22Rv1 (cell line): Measurements from ENCODE around the gene SAT1.
"Not testable (repeated sequence)": the region's sequence is repeated elsewhere in the genome, so short reads cannot be mapped to it uniquely, and the experiment has no call there.

Experiments used
- H3K27ac ChIP-seq: fragments of 450-650 bp; 2 replicates; pipeline ENCODE4 v1.5.1; 2017
- ZFX ChIP-seq: fragments of 450-650 bp; IDR thresholded peaks from 2 replicates; pipeline ENCODE4 v1.6.1; 2017; ENCODE audit warnings: antibody characterized with exemption, borderline replicate concordance
- TF ChIP-seq, protein P1 (sequence below): fragments of 450-650 bp; IDR thresholded peaks from 2 replicates; pipeline ENCODE4 v1.5.1; 2017; ENCODE audit warnings: mild to moderate bottlenecking

SAT1 gene

DNA sequence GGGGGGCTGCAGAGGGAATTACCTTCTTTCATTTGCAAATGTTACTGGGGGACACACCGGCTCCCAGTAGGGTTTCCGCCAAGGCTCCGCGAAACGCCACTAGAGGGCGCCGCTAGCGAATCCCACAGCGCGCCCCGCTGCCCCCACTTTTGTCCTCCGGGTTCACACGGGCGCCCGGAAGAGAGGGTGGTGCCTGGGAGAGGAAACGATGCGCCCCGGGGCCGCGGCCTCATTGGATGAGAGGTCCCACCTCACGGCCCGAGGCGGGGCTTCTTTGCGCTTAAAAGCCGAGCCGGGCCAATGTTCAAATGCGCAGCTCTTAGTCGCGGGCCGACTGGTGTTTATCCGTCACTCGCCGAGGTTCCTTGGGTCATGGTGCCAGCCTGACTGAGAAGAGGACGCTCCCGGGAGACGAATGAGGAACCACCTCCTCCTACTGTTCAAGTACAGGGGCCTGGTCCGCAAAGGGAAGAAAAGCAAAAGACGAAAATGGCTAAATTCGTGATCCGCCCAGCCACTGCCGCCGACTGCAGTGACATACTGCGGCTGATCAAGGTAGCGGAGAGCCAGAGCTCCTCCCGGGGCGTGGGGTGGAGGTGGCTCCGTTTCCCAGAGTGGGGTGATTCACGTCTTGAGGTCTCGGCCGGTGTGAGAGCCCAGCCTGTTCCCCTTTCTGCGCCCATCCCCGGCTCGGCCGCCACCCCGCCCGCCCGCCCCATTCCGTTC is at the start of gene SAT1:
SAT1 (plus strand) TSS at position 311 of the 726 bp plus-strand sequence; CDS start at position 490, 179 bp downstream.
- TF ChIP-seq, protein P1, sequence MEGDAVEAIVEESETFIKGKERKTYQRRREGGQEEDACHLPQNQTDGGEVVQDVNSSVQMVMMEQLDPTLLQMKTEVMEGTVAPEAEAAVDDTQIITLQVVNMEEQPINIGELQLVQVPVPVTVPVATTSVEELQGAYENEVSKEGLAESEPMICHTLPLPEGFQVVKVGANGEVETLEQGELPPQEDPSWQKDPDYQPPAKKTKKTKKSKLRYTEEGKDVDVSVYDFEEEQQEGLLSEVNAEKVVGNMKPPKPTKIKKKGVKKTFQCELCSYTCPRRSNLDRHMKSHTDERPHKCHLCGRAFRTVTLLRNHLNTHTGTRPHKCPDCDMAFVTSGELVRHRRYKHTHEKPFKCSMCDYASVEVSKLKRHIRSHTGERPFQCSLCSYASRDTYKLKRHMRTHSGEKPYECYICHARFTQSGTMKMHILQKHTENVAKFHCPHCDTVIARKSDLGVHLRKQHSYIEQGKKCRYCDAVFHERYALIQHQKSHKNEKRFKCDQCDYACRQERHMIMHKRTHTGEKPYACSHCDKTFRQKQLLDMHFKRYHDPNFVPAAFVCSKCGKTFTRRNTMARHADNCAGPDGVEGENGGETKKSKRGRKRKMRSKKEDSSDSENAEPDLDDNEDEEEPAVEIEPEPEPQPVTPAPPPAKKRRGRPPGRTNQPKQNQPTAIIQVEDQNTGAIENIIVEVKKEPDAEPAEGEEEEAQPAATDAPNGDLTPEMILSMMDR = peak; percentile 77
- no peak for TF ChIP-seq ZFX
- H3K27ac ChIP-seq = peak within 1 kb of the TSS; percentile 69

DNA sequence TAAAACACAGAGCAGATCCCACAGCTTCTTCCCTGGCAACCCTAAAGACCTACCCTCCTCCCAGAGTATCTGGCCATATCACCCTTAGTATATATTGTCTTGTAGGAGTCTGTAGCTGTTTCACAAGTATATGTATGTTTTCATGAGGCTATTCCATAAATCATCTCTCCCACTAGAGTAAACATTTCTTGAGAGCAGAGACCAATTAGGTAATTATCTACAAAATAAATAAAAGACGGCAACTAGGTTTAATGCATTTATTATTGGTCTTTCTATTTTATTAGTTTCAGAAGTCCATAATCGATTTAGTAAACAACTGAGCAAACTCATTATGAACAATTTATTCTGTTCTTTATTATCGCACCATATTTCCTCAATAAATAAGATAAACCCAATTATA is 46.9 kb upstream of the SAT1 start:
- H3K27ac ChIP-seq = no peak overlapping the region
- TF ChIP-seq, protein P1 = no peak
- TF ChIP-seq ZFX = no peak

DNA sequence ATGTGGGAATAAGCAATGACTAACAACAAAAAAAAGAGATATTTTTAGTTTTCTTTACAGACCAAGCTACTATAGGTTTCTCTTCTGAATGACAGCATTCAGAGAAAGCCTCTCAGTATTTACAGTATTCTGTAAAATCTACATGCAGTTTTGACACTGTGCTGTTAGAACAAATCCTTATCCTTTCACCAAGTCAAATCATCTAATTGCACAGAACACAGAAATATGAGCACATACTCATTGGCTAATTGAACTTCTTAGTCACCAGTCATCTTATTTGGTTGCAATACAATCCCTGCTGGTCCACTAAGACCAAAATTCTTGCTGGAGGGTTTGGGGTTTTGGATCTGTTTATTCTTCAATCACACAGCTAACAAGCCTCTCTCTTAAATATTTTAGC is 45.6 kb upstream of the SAT1 start:
- TF ChIP-seq, protein P1 = no peak
- TF ChIP-seq ZFX = no peak
- no peak overlapping the region for H3K27ac ChIP-seq

DNA sequence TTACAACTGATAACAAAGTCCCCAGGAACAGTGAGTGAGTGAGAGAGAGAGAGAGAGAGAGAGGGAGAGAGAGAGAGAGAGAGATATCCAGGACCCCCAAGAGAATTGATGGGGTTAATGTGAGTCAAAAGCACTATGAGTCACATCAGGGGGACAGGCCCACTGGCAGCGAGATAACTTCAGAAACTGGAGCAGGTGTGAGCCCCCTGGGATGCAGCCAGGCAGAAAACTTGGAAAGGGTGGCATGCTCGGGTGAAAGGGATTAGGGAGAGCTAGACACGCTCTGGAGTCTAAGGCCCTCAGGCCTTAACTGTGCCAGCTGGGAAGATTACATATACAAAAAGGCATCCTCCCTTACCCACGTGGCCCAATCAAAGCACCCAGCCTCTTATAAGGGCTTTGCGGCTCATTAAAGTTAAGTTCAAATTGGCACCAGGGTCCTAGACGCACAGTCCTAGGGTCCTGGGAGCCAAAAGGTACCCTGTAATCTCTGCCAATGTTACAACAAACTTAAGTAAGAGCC is 40.7 kb upstream of the SAT1 start:
- H3K27ac ChIP-seq = no peak overlapping the region
- TF ChIP-seq ZFX = no peak
- TF ChIP-seq, protein P1 = no peak

DNA sequence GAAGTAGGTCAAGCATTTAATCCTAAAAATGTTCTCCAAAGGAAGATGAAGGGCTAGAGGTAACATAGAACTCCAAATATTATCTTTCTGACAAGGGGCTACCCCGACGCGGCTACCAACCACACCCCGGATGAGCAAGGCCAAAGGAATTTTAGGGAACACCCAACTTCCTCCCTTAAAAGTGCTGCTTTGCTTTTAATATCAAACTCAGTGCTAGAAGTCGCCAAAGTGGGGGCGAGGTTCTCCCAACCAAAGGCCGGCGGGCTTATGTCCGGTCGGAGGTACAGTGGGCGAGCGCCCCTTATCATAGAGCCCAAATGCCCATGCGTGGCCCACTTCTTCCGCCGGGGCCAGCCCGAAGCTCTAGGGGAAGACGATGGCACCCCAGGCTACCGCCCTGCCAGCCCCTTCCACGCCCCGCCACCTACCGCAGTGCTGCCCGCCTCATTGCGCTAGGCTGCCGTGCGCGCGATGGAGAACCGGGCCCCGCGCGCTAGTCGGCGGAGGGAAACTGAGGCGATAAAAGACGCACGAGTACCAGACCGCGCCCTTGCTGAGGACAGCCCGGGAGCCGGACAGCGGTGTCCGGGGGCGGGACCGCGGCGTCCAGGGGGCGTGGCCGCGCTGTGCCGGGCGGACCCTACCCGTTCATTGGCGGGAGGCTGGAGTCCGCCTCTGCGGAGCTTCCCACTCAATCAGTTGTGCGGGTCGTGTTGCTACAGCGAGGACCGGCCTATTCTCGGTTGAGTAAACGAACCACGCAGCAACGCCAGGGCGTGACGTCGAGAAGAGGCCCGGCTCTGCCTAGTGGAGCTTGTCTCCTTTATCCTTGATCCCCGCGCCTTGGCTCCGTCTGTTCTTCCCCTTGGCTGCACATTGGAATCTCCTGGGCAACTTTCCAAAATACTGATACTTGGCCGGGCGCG is 40.0 kb upstream of the SAT1 start, which contains the start of gene ACOT9:
ACOT9 (minus strand) TSS at position 580 of the 926 bp plus-strand sequence; CDS start at position 448, 132 bp downstream.
- TF ChIP-seq, protein P1 = no peak
- no peak for TF ChIP-seq ZFX
- H3K27ac ChIP-seq = no peak within 1 kb of the TSS

DNA sequence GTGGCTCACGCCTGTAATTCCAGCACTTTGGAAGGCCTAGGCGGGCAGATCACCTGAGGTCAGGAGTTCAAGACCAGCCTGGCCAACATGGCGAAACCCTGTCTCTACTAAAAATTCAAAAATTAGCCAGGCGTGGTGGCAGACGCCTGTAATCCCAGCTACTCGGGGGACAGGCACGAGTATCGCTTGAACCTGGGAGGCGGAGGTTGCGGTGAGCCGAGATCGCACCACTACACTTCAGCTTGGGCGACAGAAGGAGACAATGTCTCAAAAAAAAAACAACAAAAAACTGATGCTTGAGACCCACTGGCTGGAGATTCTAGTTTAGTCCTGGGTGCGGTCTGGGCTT is 39.4 kb upstream of the SAT1 start:
- H3K27ac ChIP-seq = not testable (repeated sequence)

DNA sequence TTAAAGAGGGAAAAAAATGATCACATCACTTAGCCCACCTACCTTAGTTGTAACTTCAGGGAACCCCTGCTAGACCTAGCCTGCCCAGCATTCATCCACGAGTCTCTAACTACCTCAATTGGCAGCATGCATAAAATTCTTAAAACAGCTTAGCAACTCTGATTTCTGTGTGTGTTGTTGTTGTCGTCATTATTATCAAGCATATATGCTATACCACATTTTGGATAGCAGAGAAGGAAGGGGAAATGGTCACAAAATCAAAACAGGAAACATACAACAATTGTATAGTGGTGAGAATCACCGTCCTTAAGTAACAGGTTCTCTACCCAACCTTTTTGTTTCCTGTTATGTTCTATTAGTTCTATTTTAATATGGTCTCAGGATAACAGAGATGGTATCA is 37.2 kb upstream of the SAT1 start:
- TF ChIP-seq, protein P1 = no peak
- TF ChIP-seq ZFX = no peak
- H3K27ac ChIP-seq = no peak overlapping the region
